Right renal cortex interstitium (tissue), 3 donors: Measurements from ENCODE around the gene TUBB1. TPM values are rescaled to one million over a fixed set of nuclear protein-coding genes. Genes with fewer than 3 reads are reported as not detected.
"Not testable (repeated sequence)": the region's sequence is repeated elsewhere in the genome, so short reads cannot be mapped to it uniquely, and the experiment has no call there.

ENCODE experiments used
- DNase-seq, 3 donors: peaks; one replicate each; pipeline ENCODE4 v3.0.0-alpha.2; 2013; ENCODE audit warnings: low read depth in 3 of 3, low spot score in 2 of 3
- polyA plus RNA-seq, 3 donors: library from polyadenylated mRNA; unstranded; fragments of 120-200 nt; gene quantifications; one replicate each; pipeline ENCODE4 v1.2.1, GENCODE V29; 2013; ENCODE audit not compliant: insufficient read length in 3 of 3

The TUBB1 gene
- polyA plus RNA-seq, 3 donors = 2.4 to 5.4 (median 3.0) TPM

- no peak for DNase-seq
These were observed 14.3 kb upstream of the TUBB1 start for GRCh38 chr20:59004763-59005522.

- DNase-seq = no peak
These were observed 13.6 kb upstream of the TUBB1 start for GRCh38 chr20:59005523-59006166.

- no peak for DNase-seq
These were observed 12.9 kb upstream of the TUBB1 start for GRCh38 chr20:59006167-59006863.

GRCh38 chr20:59006864-59007664 is 12.2 kb upstream of the TUBB1 start, which contains the start of gene CTSZ:
Gene CTSZ (minus strand): TSS chr20:59007254. CDS start chr20:59007128, 126 bp downstream.
- peak in 1 of 3 donors; percentile 19 for DNase-seq

DNA sequence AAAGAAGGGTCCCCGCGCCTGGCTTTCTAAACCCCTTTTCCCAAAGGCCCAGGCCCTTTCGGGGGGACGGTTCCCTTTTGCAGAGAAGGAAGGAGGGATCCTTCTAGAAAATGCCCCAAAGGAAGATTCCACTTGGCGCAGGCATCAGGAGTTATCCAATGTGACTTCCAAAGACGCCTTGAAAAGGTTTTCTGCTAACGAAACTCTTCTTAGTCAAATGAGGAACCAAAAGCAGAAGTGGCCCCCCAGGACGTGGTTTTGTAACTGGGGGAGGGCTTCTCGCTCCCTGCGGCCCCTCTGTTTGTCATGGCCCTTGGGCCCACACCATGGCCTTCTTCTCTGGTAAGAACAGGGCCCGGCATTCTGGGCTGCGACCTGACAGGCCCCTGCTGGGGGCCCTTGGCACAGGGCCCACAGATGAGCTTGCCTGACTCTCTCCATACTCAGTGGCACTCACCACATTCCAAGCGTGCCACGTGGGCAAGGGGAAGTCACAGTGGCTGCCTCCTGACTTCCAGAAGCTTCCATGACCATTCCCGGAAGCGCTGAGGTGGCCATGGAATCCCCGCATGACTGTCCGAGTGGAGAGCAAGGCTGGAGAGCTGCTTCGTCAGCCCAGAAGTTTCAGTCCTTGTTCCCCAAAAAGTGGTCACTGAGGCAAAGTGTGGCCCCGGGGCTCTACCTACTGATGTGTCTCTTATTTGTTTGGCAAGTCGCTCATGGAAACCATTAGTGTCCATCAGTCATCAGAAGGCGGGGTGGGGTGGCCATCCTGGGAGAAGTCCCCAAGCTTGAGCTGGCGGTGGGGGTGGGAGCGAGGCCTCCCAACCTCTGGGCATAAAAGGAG is 11.3 kb upstream of the TUBB1 start:
- DNase-seq = no peak

GRCh38 chr20:59008715-59009336 is 10.4 kb upstream of the TUBB1 start:
- DNase-seq = no peak

- DNase-seq = no peak
These were observed 8.8 kb upstream of the TUBB1 start for GRCh38 chr20:59010321-59010994.

GRCh38 chr20:59010995-59011873 is 8.0 kb upstream of the TUBB1 start:
- DNase-seq = no peak

GRCh38 chr20:59011874-59012157 is 7.4 kb upstream of the TUBB1 start:
- not testable (repeated sequence) for DNase-seq

GRCh38 chr20:59013031-59013951 is 5.9 kb upstream of the TUBB1 start:
- no peak for DNase-seq

GRCh38 chr20:59013959-59014608 is 5.1 kb upstream of the TUBB1 start:
- no peak for DNase-seq

DNA sequence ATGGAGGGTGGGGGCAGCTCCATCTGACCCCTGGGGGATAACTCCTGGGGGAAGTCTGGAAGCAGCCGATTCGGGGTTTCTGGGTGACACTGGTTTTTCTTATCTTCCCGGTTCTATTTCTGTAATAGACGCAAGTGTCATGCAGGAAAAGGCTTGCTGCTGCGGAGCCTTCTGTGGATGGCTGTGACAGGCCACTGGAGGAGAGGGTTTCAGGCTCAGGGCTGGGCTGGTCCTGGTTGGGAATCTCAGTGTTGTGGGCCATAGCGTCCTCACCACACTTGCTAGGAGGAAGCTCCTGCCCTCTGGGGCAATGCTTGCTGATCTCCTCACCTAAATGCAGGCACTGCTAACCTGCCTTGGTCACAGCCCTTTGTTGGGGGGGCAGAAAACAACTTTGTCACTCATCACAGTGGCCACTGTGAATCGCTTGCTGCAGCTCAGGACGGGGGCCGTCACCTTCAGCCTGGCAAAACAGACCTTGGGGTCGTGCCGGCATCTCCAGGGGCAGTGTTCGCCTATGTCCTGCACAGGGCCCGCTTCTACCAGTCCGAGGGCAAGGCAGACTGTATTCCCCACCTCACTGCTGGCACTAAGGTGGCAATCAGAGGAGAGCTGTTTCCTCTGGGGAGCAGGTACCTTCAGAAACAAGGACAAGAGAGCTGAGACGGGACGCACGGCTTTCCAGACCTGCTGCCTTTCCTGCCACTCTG is 4.4 kb upstream of the TUBB1 start:
- DNase-seq = no peak

DNA sequence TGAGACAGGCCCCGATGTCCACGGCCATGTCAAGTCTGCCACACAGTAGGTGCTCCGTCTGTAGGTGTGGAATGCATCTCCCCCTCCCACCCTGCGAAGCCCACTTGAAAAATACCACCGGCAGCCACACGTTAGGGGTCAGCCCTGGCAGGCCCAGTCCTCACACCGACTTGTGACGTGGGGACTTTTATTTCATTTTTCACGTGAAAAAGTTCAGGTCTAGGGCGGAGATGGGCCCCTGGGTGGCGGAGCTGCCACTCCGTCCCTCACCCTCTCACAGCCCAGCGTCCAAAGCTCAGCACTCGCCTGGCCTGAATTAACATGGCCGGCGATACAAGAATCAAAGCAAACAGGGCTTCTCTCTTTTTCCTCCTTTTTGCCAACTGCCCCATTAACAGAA is 3.8 kb upstream of the TUBB1 start:
- DNase-seq = no peak

DNA sequence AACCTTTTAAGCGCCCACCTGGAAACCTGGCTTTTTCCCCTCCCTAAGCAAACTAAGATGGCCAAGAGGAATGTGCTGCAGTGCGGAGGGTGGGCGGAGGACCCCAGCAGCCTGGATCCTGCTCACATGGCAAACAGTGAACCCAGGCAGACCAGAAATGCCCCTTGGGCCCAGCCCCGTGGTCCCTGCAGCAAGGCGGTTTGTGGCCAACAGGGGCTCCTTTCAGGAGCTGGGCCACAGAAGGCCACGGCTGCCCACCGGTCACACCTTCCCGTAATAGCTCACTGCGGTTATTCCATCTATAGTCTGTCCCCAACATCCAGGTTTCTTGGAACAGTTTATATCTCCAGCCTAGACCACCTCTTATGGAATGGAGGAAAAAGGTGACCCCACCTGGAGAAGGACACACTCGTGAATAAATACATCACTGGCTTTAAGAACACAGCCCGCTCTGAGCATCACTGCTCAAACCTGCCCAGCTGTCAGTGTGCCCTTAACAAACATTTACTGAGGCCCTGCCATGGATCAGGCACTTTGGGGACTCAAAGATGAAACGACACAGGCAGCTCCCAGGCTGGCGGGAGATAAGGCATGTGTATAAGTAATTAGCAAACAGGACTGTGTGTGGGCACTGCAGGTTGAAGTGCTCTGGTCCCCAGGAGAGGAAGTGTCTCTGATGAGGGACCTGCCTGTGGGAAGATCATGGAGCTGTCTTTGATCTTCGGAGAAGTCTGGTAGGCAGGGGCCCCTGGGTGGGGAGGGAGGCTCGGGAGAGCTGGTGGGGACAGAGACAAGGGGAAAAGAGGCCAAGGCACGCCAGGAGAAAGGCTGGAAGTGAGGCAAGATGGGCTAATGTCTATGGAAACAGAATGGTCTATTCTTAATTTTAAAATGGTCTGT is 3.2 kb upstream of the TUBB1 start:
- DNase-seq = no peak
